T-cell (primary cell): Measurements from ENCODE around the gene HS3ST6. TPM values are rescaled to one million over a fixed set of nuclear protein-coding genes. Genes with fewer than 3 reads are reported as not detected.
"Not testable (repeated sequence)": the region's sequence is repeated elsewhere in the genome, so short reads cannot be mapped to it uniquely, and the experiment has no call there.

Experiments used
- ATAC-seq, 4 experiments: fragments of 200-7000 bp in 3 of 4; fragments of 150-1000 bp in 1 of 4; cut with Tn5 transposase; replicated peaks in 1 of 4; 1 replicate in 3 of 4; 2 replicates in 1 of 4; pipeline ENCODE4 v1.10.0; 2021; ENCODE audit warnings: moderate library complexity in 3 of 4, mild to moderate bottlenecking in 2 of 4, moderate number of reproducible peaks in 1 of 4
- CTCF ChIA-PET, 2 donors: fragments of 300-600 bp; sonication (Branson Sonifier 250); formaldehyde crosslinking; loops; one replicate each; lab custom pipeline; 2022; ENCODE audit warnings: antibody characterized with exemption in 2 of 2; lab: Charles Lee
- POLR2A ChIA-PET, 2 donors: fragments of 300-600 bp; sonication (Branson Sonifier 250); formaldehyde crosslinking; loops; one replicate each; lab custom pipeline; 2022; ENCODE audit warnings: antibody characterized with exemption in 2 of 2; lab: Charles Lee
- DNase-seq, 35 experiments: peaks; one replicate each; pipeline versions ENCODE4 v3.0.0 to v3.0.0-alpha.2; 2013 to 2023
- H3K27ac ChIP-seq: one replicate; pipeline ENCODE4 v1.5.1; 2013; ENCODE audit warnings: low read length
- H3K27me3 ChIP-seq, 2 experiments: replicated peaks in 1 of 2; 1 replicate in 1 of 2; 2 replicates in 1 of 2; pipeline versions ENCODE4 v1.6.1 to v1.7.0; 2013; ENCODE audit warnings: low read length in 1 of 2, mixed read lengths in 1 of 2; ENCODE audit not compliant: control insufficient read depth in 2 of 2, insufficient read depth in 2 of 2; ENCODE audit errors: extremely low read depth in 1 of 2
- H3K36me3 ChIP-seq, 2 donors: 1 replicate in 1 of 2; 2 replicates in 1 of 2; pipeline versions ENCODE4 v1.6.1 to v1.7.0; 2013; ENCODE audit warnings: low read length in 1 of 2; ENCODE audit not compliant: control insufficient read depth in 2 of 2, insufficient read depth in 1 of 2; ENCODE audit errors: extremely low read depth in 1 of 2
- H3K4me1 ChIP-seq, 2 experiments: 1 replicate in 1 of 2; 2 replicates in 1 of 2; pipeline versions ENCODE4 v1.6.1 to v1.7.0; 2013; ENCODE audit warnings: low read length in 2 of 2, mixed read lengths in 1 of 2; ENCODE audit not compliant: insufficient read depth in 2 of 2, control insufficient read depth in 1 of 2; ENCODE audit errors: extremely low read depth in 1 of 2
- H3K4me3 ChIP-seq, 2 donors: 1 replicate in 1 of 2; 2 replicates in 1 of 2; pipeline versions ENCODE4 v1.5.1 to v1.7.0; 2013; ENCODE audit warnings: mild to moderate bottlenecking in 2 of 2, low read length in 1 of 2, moderate library complexity in 1 of 2; ENCODE audit not compliant: control insufficient read depth in 1 of 2; ENCODE audit errors: extremely low read depth in 1 of 2
- H3K9me3 ChIP-seq: 2 replicates; pipeline ENCODE4 v1.7.0; 2013
- H3K27ac Mint-ChIP-seq, 2 donors: one replicate each; pipeline ENCODE4 v1.8.0; 2020 to 2021; ENCODE audit warnings: mild to moderate bottlenecking in 2 of 2, mixed read lengths in 2 of 2
- H3K27me3 Mint-ChIP-seq, 2 donors: one replicate each; pipeline ENCODE4 v1.8.0; 2021 to 2022; ENCODE audit warnings: mixed read lengths in 2 of 2
- H3K36me3 Mint-ChIP-seq: one replicate; pipeline ENCODE4 v1.8.0; 2021; ENCODE audit warnings: mixed read lengths
- H3K4me1 Mint-ChIP-seq, 3 donors: one replicate each; pipeline ENCODE4 v1.8.0; 2020 to 2022; ENCODE audit warnings: mixed read lengths in 3 of 3, mild to moderate bottlenecking in 1 of 3
- H3K4me3 Mint-ChIP-seq, 3 donors: one replicate each; pipeline ENCODE4 v1.8.0; 2020 to 2022; ENCODE audit warnings: mild to moderate bottlenecking in 3 of 3, mixed read lengths in 3 of 3, moderate library complexity in 3 of 3
- H3K9me3 Mint-ChIP-seq, 3 donors: one replicate each; pipeline ENCODE4 v1.8.0; 2020 to 2022; ENCODE audit warnings: mixed read lengths in 3 of 3
- WGBS: methylation state at CpG from one replicate; pipeline ENCODE4 v1.1.5; 2013; ENCODE audit warnings: missing lambda C conversion rate; ENCODE audit not compliant: insufficient coverage; 5-methylcytosine and 5-hydroxymethylcytosine counted together
- total RNA-seq, 35 experiments: library from RNA in 6 of 35; stranded (reverse) in 6 of 35; fragments of 120-200 nt in 1 of 35; gene quantifications; one replicate each; pipeline versions ENCODE4 v1.2.1 to v1.2.4 and lab custom pipeline; 2013 to 2026

Gene HS3ST6
- total RNA-seq, 5 donors from 2014 or later (not counting 1 experiment from before 2014, with no cell fraction given), result not detected

- H3K4me3 ChIP-seq, result no peak overlapping the region
- Mint-ChIP-seq H3K27me3 (peaks cover 39 to 63% of the 10 kb centered on the region in 2 donors), H3K36me3 (no peaks in the 10 kb centered on the region), H3K4me3 (no peak overlapping the region), H3K4me1 (peaks cover 0 to 9% (median 0%) of the 10 kb centered on the region in 3 donors), H3K9me3 (no peaks in the 10 kb centered on the region), H3K27ac (no peak overlapping the region)
- WGBS, result 30% methylated on average over 8 of the region's 15 CpGs
- ATAC-seq, result no peak
- H3K27me3 ChIP-seq, result peaks cover 8 to 84% of the 10 kb centered on the region in 2 experiments
- H3K27ac ChIP-seq, result no peak overlapping the region
- H3K4me1 ChIP-seq, result peaks cover 0 to 12% of the 10 kb centered on the region in 2 experiments
- no peaks in the 10 kb centered on the region for H3K9me3 ChIP-seq
- H3K36me3 ChIP-seq, result no peaks in the 10 kb centered on the region
- DNase-seq, result no peak
- POLR2A ChIA-PET, result no interaction called here
- CTCF ChIA-PET, result no interaction called here
Observed at GRCh38 chr16:1920727-1921171, 2.5 kb upstream of the HS3ST6 start.

- Histone ChIP-seq H3K27me3 (peaks cover 9 to 84% of the 10 kb centered on the region in 2 experiments), H3K4me1 (peaks cover 0 to 12% of the 10 kb centered on the region in 2 experiments)
- ATAC-seq, H3K9me3 ChIP-seq, H3K4me1 Mint-ChIP-seq, H3K27ac Mint-ChIP-seq, H3K9me3 Mint-ChIP-seq, DNase-seq, H3K36me3 Mint-ChIP-seq, CTCF ChIA-PET, H3K27ac ChIP-seq, POLR2A ChIA-PET, H3K4me3 ChIP-seq, H3K36me3 ChIP-seq, H3K4me3 Mint-ChIP-seq: not testable (repeated sequence)
- 67% methylated on average over 20 of the region's 21 CpGs for WGBS
- H3K27me3 Mint-ChIP-seq, result peaks cover 46 to 69% of the 10 kb centered on the region in 2 donors
Observed at GRCh38 chr16:1920122-1920521, 1.9 kb upstream of the HS3ST6 start.

DNA sequence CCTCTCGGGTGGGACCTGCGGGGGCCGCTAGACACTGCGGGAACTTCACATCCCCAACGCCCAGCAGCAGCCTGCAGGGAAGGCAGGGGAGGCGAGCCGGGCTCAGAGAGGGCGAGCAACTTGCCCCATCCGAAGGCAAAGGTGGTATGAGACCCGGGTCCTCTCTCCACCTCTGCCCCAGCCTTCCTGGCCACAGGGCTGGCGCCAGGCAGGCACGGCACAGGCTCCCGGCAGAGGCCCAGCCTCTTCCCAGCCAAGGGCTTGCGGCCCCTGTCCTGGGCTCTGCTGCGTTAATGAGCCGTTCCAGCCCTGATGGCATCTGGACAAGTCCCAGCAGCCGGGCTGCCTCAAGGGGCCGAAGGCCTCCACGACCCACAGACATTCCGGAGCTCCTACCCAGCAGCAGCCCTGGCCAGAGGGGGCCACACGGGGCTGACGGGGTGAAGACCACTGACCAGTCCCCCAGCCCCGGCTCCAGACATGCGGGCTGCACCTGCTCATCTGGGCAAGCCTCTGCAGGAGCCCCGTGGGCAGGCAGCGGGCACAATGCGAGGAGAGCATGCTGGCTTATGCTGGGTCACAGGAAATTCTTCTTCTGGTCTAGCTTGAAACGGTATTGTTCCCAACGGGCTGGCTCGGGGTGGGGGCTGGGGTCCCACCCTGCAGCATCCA lies 1.2 kb upstream of the HS3ST6 start:
- no peak for DNase-seq
- Histone ChIP-seq H3K27me3 (peaks cover 12 to 88% of the 10 kb centered on the region in 2 experiments), H3K4me3 (no peak overlapping the region), H3K27ac (no peak overlapping the region), H3K4me1 (peaks cover 0 to 12% of the 10 kb centered on the region in 2 experiments), H3K9me3 (no peaks in the 10 kb centered on the region), H3K36me3 (no peaks in the 10 kb centered on the region)
- WGBS, result 37% methylated on average over 30 of the region's 30 CpGs
- Mint-ChIP-seq H3K4me3 (no peak overlapping the region), H3K9me3 (no peaks in the 10 kb centered on the region), H3K36me3 (no peaks in the 10 kb centered on the region), H3K27ac (no peak overlapping the region), H3K27me3 (peaks cover 48 to 72% of the 10 kb centered on the region in 2 donors), H3K4me1 (peaks cover 0 to 9% (median 0%) of the 10 kb centered on the region in 3 donors)
- ChIA-PET CTCF (no interaction called here), POLR2A (no interaction called here)
- no peak for ATAC-seq

- ChIA-PET POLR2A (no interaction called here), CTCF (no interaction called here)
- DNase-seq (no peak), ATAC-seq (no peak)
- no peaks in the 10 kb centered on the region for H3K36me3 Mint-ChIP-seq
- peaks cover 45 to 67% of the 10 kb centered on the region in 2 donors for H3K27me3 Mint-ChIP-seq
- H3K27ac Mint-ChIP-seq, result no peak overlapping the region
- Histone ChIP-seq H3K9me3 (no peaks in the 10 kb centered on the region), H3K4me1 (peaks cover 0 to 5% of the 10 kb centered on the region in 2 experiments), H3K4me3 (no peak overlapping the region), H3K27ac (no peak overlapping the region), H3K27me3 (peaks cover 12 to 84% of the 10 kb centered on the region in 2 experiments), H3K36me3 (no peaks in the 10 kb centered on the region)
- WGBS, result 4% methylated on average over 81 of the region's 81 CpGs
- H3K9me3 Mint-ChIP-seq, result no peaks in the 10 kb centered on the region
- H3K4me3 Mint-ChIP-seq, result no peak overlapping the region
- H3K4me1 Mint-ChIP-seq, result peaks cover 0 to 9% (median 0%) of the 10 kb centered on the region in 3 donors
Observed at GRCh38 chr16:1917665-1918350, 407 bp downstream of the HS3ST6 start.

DNA sequence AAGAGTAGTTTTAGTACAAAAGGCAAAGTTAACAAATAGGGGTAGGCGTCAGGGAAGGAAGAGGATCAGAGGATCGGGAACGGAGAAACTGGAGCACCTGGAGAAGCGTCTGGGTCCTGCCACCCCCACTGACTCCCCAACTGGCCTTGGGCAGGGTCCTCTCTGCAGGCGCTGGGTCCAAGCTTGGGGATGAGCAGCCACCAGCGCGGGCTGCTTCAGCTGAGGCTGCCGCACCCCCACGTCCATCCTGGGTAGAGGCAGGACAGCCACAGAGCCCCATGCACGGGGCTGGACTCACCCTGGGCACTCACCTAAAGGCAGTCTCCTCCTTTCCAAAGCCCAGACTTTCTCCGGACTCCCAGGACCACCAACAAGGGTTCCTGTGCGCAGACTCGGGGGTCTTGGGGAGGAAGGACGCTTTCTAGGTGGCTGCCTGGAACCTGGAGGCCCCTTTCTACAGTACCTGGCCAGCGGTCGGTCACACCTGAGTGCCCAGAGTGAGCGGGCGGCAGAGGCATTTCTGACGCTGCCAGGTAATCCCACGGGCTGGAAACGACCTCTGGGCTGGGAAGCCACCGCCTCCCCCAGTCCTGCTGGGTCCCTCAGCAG lies 1.1 kb downstream of the HS3ST6 start:
- Mint-ChIP-seq H3K4me1 (peaks cover 0 to 9% (median 0%) of the 10 kb centered on the region in 3 donors), H3K36me3 (no peaks in the 10 kb centered on the region), H3K9me3 (no peaks in the 10 kb centered on the region), H3K27ac (no peak overlapping the region), H3K4me3 (no peak overlapping the region), H3K27me3 (peaks cover 39 to 65% of the 10 kb centered on the region in 2 donors)
- Histone ChIP-seq H3K4me3 (no peak overlapping the region), H3K27ac (no peak overlapping the region), H3K27me3 (peaks cover 9 to 80% of the 10 kb centered on the region in 2 experiments), H3K36me3 (no peaks in the 10 kb centered on the region), H3K9me3 (no peaks in the 10 kb centered on the region), H3K4me1 (peaks cover 0 to 5% of the 10 kb centered on the region in 2 experiments)
- 8% methylated on average over 17 of the region's 22 CpGs for WGBS
- ChIA-PET POLR2A (no interaction called here), CTCF (no interaction called here)
- no peak for ATAC-seq
- DNase-seq, result no peak

GRCh38 chr16:1916640-1916990 lies 1.6 kb downstream of the HS3ST6 start:
- no peak overlapping the region for H3K4me3 Mint-ChIP-seq
- H3K27me3 Mint-ChIP-seq, result peaks cover 36 to 60% of the 10 kb centered on the region in 2 donors
- Histone ChIP-seq H3K27ac (no peak overlapping the region), H3K4me1 (peaks cover 0 to 5% of the 10 kb centered on the region in 2 experiments), H3K27me3 (peaks cover 9 to 76% of the 10 kb centered on the region in 2 experiments), H3K36me3 (no peaks in the 10 kb centered on the region), H3K9me3 (no peaks in the 10 kb centered on the region), H3K4me3 (no peak overlapping the region)
- H3K9me3 Mint-ChIP-seq, result no peaks in the 10 kb centered on the region
- no peaks in the 10 kb centered on the region for H3K36me3 Mint-ChIP-seq
- peaks cover 0 to 9% (median 0%) of the 10 kb centered on the region in 3 donors for H3K4me1 Mint-ChIP-seq
- DNase-seq (no peak), ATAC-seq (no peak)
- WGBS, result 30% methylated on average over 1 of the region's 5 CpGs
- POLR2A ChIA-PET, result no interaction called here
- CTCF ChIA-PET, result no interaction called here
- no peak overlapping the region for H3K27ac Mint-ChIP-seq
